Adrenal gland (tissue), 12 donors: Measurements from ENCODE around the gene SLIT3. TPM values are rescaled to one million over a fixed set of nuclear protein-coding genes. Genes with fewer than 3 reads are reported as not detected.

Experiments
- DNase-seq, 7 donors: peaks; one replicate each; pipeline ENCODE4 v3.0.0-alpha.2; 2019 to 2020
- H3K27ac ChIP-seq, 5 donors: fragments of 200-600 bp; sonication (generic) in 4 of 5; 1 replicate in 3 of 5; 2 replicates in 2 of 5; pipeline versions ENCODE4 v1.5.1 to v1.8.0; 2016 to 2020; ENCODE audit warnings: mild to moderate bottlenecking in 1 of 5
- H3K27me3 ChIP-seq: fragments of 200-600 bp; 2 replicates; pipeline ENCODE4 v1.8.0; 2021
- H3K36me3 ChIP-seq, 2 donors: fragments of 200-600 bp; replicated peaks in 1 of 2; 1 replicate in 1 of 2; 2 replicates in 1 of 2; pipeline versions ENCODE4 v1.5.1 to v1.8.0; 2018 to 2022
- H3K4me1 ChIP-seq, 2 donors: fragments of 200-600 bp; replicated peaks in 1 of 2; 1 replicate in 1 of 2; 2 replicates in 1 of 2; pipeline versions ENCODE4 v1.5.1 to v1.8.0; 2018 to 2021
- H3K4me3 ChIP-seq, 4 donors: fragments of 200-600 bp; sonication (generic) in 3 of 4; one replicate each; pipeline ENCODE4 v1.5.1; 2016 to 2018
- H3K9me3 ChIP-seq, 3 donors: fragments of 200-600 bp; sonication (generic) in 1 of 3; replicated peaks in 1 of 3; 1 replicate in 2 of 3; 2 replicates in 1 of 3; pipeline versions ENCODE4 v1.5.1 to v1.8.0; 2016 to 2021
- CTCF ChIP-seq, 6 experiments: fragments of 450-650 bp in 4 of 6; fragments of 200-600 bp in 2 of 6; sonication (generic) in 1 of 6; IDR thresholded peaks; 1 replicate in 5 of 6; 2 replicates in 1 of 6; pipeline versions ENCODE4 v1.5.1 to v1.8.0; 2016 to 2021; ENCODE audit warnings: antibody characterized with exemption in 6 of 6, mild to moderate bottlenecking in 2 of 6, moderate library complexity in 1 of 6
- POLR2A ChIP-seq, 2 donors: fragments of 450-650 bp; IDR thresholded peaks; one replicate each; pipeline ENCODE4 v1.6.1; 2017; ENCODE audit warnings: antibody characterized with exemption in 2 of 2, mild to moderate bottlenecking in 2 of 2, moderate library complexity in 1 of 2
- WGBS, 4 donors: extraction: QIAGEN DNeasy Blood & Tissue Kit in 2 of 4; methylation state at CpG; one replicate each; pipeline versions ENCODE4 v1.1.5 to v1.1.7; 2013 to 2017; 5-methylcytosine and 5-hydroxymethylcytosine counted together
- intact Hi-C, 2 donors: fragments of 100-400 bp; cut with DNase I; formaldehyde crosslinking; loops; one replicate each; pipeline versions ENCODE4 v1.14.1 to v1.15.0; 2022 to 2023
- polyA plus RNA-seq, 3 donors: library from polyadenylated mRNA; stranded (reverse); fragments of 200-250 nt in 2 of 3; fragments of 350-450 nt in 1 of 3; fragmentation: Illumina TruSeq in 1 of 3; extraction: RNeasy Lipid Tissue Mini Kit (QIAGEN cat#74804) in 1 of 3; gene quantifications; one replicate each; pipeline ENCODE4 v1.2.3, GENCODE V29; 2013 to 2014
- total RNA-seq, 9 donors: library from RNA; depleted of rRNA in 4 of 9; stranded (reverse); fragments of >200 nt in 4 of 9; fragments of 120-200 nt in 1 of 9; fragmentation: NEBNext Ultra II Directional in 1 of 9; extraction: Animal tissue kit (Norgen Biotek cat#: 25700) in 1 of 9; gene quantifications; one replicate each; pipeline versions ENCODE4 v1.1.0 to v1.2.4, GENCODE V29; 2013 to 2023
- donor health status: healthy with polysubstance abuse.
- donor health status: Bipolar disorder and iron deficiency.
- donor health status: DM: yes; HTN: yes; CAD: no.
- donor health status: DM: no; HTN: no; CAD: no.
- donor health status: DM: no; HTN: no; CAD: no.
- donor health status: DM: yes; HTN: yes; CAD: no.

The SLIT3 gene
- total and polyA plus RNA-seq, 12 donors, result 10.0 to 94.1 (median 32.8) TPM

GRCh38 chr5:168903061-168903460, 397.9 kb downstream of the SLIT3 start:
- Histone ChIP-seq H3K27ac (no peak overlapping the region), H3K9me3 (no peaks in the 10 kb centered on the region), H3K36me3 (no peaks in the 10 kb centered on the region), H3K4me3 (no peak overlapping the region), H3K27me3 (no peaks in the 10 kb centered on the region), H3K4me1 (no peaks in the 10 kb centered on the region)
- 80 to 85% (median 81%) methylated on average over 2 of the region's 2 CpGs for WGBS, 4 donors
- DNase-seq, result no peak
- no peak for TF ChIP-seq CTCF (IDR thresholded peaks at IDR 0.05)
- intact Hi-C loops, result no loop called here

- Histone ChIP-seq H3K9me3 (no peaks in the 10 kb centered on the region), H3K4me1 (no peaks in the 10 kb centered on the region), H3K4me3 (no peak overlapping the region), H3K27ac (no peak overlapping the region), H3K27me3 (no peaks in the 10 kb centered on the region), H3K36me3 (no peaks in the 10 kb centered on the region)
- TF ChIP-seq CTCF (IDR thresholded peaks at IDR 0.05) (no peak), POLR2A (IDR thresholded peaks at IDR 0.05) (no peak)
- 80 to 84% (median 81%) methylated on average over 3 of the region's 3 CpGs for WGBS, 4 donors
- intact Hi-C loops, result no loop called here
- no peak for DNase-seq
Observed at GRCh38 chr5:168899673-168900072, 401.3 kb downstream of the SLIT3 start.

- Histone ChIP-seq H3K4me3 (no peak overlapping the region), H3K27me3 (no peaks in the 10 kb centered on the region), H3K27ac (no peak overlapping the region), H3K4me1 (no peaks in the 10 kb centered on the region), H3K9me3 (no peaks in the 10 kb centered on the region), H3K36me3 (no peaks in the 10 kb centered on the region)
- intact Hi-C loops, result no loop called here
- no peak for TF ChIP-seq CTCF (IDR thresholded peaks at IDR 0.05)
- TF ChIP-seq POLR2A (IDR thresholded peaks at IDR 0.05), result no peak
- 72 to 81% (median 80%) methylated on average over 4 of the region's 4 CpGs for WGBS, 4 donors
- no peak for DNase-seq
Observed at GRCh38 chr5:168899264-168899663, 401.7 kb downstream of the SLIT3 start.

DNA sequence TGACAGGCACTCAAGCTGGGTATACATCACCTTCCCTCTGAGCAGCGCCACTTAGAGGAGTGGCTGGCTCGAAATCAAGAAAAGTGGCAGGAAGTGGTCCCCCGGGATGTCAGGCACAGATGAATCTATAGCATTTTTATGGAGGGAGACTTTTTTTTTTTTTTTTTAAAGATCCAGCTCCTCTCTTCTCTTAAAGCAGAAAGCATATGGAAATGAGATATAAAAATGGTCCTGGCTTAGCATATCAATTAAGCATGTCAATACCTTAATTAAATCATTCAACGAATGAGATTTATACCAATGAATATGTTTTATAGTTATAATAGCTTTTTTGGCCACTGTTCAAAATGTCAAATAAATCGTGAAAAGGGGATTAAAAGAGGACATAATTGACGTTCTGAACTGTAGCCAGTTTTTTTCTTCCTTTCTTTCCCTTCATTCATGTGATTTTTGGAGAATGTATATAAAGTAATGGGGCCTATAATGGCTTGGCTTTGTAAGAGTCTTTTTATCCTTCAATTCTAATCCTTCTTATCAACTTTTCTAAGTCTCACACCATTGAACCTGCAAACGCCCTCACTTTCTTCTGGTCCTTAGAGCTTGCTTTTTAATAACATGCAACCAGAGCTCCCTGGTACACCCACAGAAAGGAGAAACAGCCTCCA, 402.6 kb downstream of the SLIT3 start:
- TF ChIP-seq POLR2A (IDR thresholded peaks at IDR 0.05) (no peak), CTCF (IDR thresholded peaks at IDR 0.05) (no peak)
- intact Hi-C loops, result no loop called here
- Histone ChIP-seq H3K36me3 (no peaks in the 10 kb centered on the region), H3K27me3 (no peaks in the 10 kb centered on the region), H3K27ac (no peak overlapping the region), H3K4me1 (no peaks in the 10 kb centered on the region), H3K4me3 (no peak overlapping the region), H3K9me3 (no peaks in the 10 kb centered on the region)
- WGBS, 4 donors, result 58 to 71% (median 63%) methylated on average over 7 of the region's 7 CpGs
- no peak for DNase-seq
